ES-I3 (cell line): ENCODE results near the gene BLACAT1.
"Not testable (repeated sequence)": the region's sequence is repeated elsewhere in the genome, so short reads cannot be mapped to it uniquely, and the experiment has no call there.

ENCODE experiments used
- H3K36me3 ChIP-seq: 2 replicates; pipeline ENCODE4 v1.6.1; 2013; ENCODE audit warnings: mild to moderate bottlenecking, low read length, control low read depth, moderate library complexity; ENCODE audit not compliant: insufficient read depth
- H3K4me1 ChIP-seq: 2 replicates; pipeline ENCODE4 v1.6.1; 2013; ENCODE audit warnings: mild to moderate bottlenecking, control low read depth, low read length; ENCODE audit not compliant: insufficient read depth
- H3K9ac ChIP-seq: 2 replicates; pipeline ENCODE4 v1.6.1; 2013; ENCODE audit warnings: low read depth, mild to moderate bottlenecking, low read length, moderate library complexity
- H3K9me3 ChIP-seq: 2 replicates; pipeline ENCODE4 v1.6.1; 2013; ENCODE audit warnings: mild to moderate bottlenecking, low read length, moderate library complexity; ENCODE audit not compliant: control insufficient read depth, insufficient read depth

BLACAT1 gene

GRCh38 chr1:205432692-205433091 lies 23.2 kb downstream of the BLACAT1 start:
- not testable (repeated sequence) for H3K9ac ChIP-seq, H3K4me1 ChIP-seq, H3K9me3 ChIP-seq, H3K36me3 ChIP-seq

- Histone ChIP-seq H3K4me1 (peaks cover 10% of the 10 kb centered on the region), H3K9ac (no peak overlapping the region), H3K9me3 (no peaks in the 10 kb centered on the region), H3K36me3 (no peaks in the 10 kb centered on the region)
Observed at GRCh38 chr1:205432116-205432515, 23.7 kb downstream of the BLACAT1 start.

GRCh38 chr1:205430696-205431305 lies 25.0 kb downstream of the BLACAT1 start:
- Histone ChIP-seq H3K4me1 (peaks cover 4% of the 10 kb centered on the region), H3K36me3 (no peaks in the 10 kb centered on the region), H3K9me3 (no peaks in the 10 kb centered on the region), H3K9ac (peak overlapping the region; percentile 89)

DNA sequence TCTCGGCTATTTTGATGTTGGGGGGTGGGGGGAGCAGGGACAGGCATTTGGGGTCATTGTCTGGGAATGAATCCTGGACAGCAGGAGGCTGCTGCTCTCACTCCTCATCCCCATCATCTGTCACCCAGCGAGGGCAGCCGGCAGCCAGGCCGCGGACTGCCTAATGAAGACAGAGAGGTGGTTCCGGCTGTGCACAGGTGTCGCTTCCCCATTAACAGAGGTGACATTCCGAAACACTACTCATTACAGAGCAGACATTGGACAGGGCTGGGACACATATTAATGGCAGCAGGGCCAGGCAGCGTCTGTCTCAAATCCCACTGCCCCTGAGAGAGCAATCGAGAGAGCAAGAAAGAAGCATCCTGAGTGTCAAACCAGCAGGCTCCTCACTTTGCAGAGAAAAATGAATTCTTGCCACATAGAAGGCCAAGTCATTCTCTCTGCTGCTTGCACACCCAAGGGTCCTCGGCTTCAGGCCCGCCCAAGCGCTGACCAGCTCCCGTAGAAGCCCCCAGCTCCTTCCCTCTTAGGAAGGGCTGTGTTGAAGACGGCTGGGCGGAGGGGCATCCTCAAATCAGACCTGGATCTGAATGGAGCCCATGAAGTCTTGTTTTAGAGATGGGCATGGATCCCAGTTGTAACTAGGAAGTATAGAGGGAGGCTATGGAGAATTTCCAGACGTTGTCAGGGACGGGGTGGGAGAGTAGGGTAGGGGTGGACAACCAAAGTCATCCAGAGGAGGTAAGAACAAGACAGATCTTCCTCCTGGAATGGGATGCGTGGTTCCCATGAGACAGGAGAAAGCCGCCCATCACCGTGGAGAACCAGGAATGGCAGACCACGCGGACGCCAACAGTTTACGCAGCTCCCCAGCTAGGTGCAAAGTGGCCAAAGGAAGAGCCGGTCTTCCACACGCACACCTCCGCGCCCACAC lies 25.8 kb downstream of the BLACAT1 start:
- H3K9ac ChIP-seq = peak overlapping the region; percentile 89; the same call in 1 of the 2 replicates
- peaks cover 8% of the 10 kb centered on the region for H3K4me1 ChIP-seq
- H3K36me3 ChIP-seq = no peaks in the 10 kb centered on the region
- H3K9me3 ChIP-seq = no peaks in the 10 kb centered on the region

DNA sequence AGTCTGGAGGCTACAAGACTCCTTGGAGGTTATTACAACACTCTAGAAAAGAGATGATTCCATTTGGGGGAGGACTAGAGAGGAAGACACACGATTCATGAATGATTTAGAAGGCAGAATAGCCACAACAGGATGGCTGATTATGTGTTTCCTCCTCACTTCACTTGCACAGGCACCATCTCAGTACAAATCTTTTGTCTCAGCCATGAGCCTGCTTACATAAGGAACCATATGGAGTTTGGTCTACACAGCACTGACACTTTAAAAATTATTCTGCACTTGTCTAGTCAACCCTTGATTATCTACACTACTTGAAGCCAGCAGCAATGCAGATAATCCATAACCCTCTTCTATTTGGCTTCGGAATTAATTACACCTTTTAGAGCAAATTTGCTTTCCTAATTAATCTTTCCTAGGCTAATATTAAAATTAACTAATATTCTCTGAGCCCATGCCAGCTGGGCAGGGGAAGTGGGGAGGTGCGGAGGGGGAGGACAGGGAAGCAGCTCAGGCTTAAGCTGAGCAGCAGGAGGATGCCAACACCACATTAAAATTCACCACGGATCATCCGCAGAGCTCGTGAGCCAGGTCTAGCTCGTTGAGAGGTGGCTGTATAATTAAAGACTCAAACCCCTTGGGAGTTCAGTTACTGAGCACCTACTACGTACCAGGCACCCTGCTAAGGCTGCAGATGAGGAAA lies 30.8 kb downstream of the BLACAT1 start:
- H3K9me3 ChIP-seq = no peaks in the 10 kb centered on the region
- H3K36me3 ChIP-seq = no peaks in the 10 kb centered on the region
- no peak overlapping the region for H3K9ac ChIP-seq
- peaks cover 13% of the 10 kb centered on the region for H3K4me1 ChIP-seq

- no peak overlapping the region for H3K9ac ChIP-seq
- no peaks in the 10 kb centered on the region for H3K9me3 ChIP-seq
- H3K4me1 ChIP-seq = peaks cover 13% of the 10 kb centered on the region; the same call in 1 of the 2 replicates
- no peaks in the 10 kb centered on the region for H3K36me3 ChIP-seq
Observed at GRCh38 chr1:205423814-205424399, 31.9 kb downstream of the BLACAT1 start.

- Histone ChIP-seq H3K4me1 (peaks cover 13% of the 10 kb centered on the region; the same call in 1 of the 2 replicates), H3K9ac (no peak overlapping the region), H3K36me3 (no peaks in the 10 kb centered on the region), H3K9me3 (no peaks in the 10 kb centered on the region)
Observed at GRCh38 chr1:205422993-205423642, 32.7 kb downstream of the BLACAT1 start.

GRCh38 chr1:205421798-205422197 lies 34.0 kb downstream of the BLACAT1 start, which contains the start of gene LEMD1:
LEMD1 (minus strand) TSS chr1:205422056; CDS start chr1:205420536, 1,520 bp downstream.
- Histone ChIP-seq H3K9ac (no peak within 1 kb of the TSS), H3K36me3 (no peaks in the 10 kb centered on the region), H3K9me3 (no peaks in the 10 kb centered on the region), H3K4me1 (peaks cover 13% of the 10 kb centered on the region; the same call in 1 of the 2 replicates)

DNA sequence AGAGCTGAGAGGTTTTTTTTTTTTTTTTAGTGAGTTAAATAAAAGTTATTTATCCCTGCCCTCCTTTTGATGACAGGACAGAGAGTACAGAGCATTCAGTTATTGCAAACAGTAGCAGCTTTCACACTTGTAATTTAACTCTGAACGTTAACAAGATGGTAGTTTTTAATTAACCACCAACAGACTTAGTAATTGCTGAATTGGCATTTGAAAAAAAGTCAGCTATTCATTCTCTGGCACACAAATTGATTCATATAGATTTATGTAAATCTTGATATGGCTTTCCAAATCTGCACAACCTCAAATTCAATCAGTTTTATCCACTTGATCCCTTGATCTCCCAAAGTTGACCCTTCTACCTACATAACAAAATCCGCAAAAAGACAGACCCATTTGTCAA lies 34.9 kb downstream of the BLACAT1 start:
- no peak overlapping the region for H3K9ac ChIP-seq

DNA sequence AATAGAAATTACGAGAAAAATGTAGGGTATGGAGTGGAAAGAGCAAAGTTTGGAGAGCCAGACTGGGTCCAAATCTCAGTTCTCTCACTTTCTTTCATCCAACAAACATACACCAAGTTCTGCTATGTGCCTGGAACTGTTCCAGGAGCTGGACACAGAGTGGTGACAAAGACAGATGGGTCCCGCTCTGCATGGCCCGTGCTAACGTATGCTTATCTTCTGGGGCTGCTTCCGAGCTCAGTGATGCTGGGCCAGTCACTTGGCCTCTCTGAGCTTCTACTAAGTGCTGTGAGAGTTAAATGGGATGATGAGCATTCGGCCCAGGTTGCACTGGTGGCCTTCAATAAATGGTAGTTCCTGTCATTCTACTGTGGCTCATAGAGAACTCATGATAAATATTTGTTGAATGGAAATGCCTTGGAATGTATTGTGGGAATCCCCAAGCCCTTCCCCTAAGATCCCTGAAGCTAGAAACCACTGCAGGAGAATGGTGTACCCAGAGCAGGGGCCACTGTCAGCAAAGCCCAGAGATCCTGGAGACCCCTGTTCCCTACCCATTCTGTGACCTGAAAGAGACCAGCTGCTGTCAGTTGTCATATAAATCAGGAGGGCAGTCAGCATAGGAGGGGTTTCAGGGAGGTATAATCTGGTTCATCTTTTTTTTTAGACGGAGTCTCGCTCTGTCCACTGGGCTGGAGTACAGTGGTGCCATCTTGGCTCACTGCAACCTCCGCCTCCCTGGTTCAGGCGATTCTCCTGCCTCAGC lies 37.8 kb downstream of the BLACAT1 start:
- H3K4me1 ChIP-seq = no peaks in the 10 kb centered on the region
- no peaks in the 10 kb centered on the region for H3K9me3 ChIP-seq
- H3K9ac ChIP-seq = no peak overlapping the region
- H3K36me3 ChIP-seq = no peaks in the 10 kb centered on the region

More for the DNA sequence above, 34.9 kb downstream of the BLACAT1 start:
- no peaks in the 10 kb centered on the region for H3K9me3 ChIP-seq
- H3K4me1 ChIP-seq = peaks cover 13% of the 10 kb centered on the region; the same call in 1 of the 2 replicates
- H3K36me3 ChIP-seq = no peaks in the 10 kb centered on the region

GRCh38 chr1:205416322-205416721 lies 39.5 kb downstream of the BLACAT1 start:
- Histone ChIP-seq H3K36me3 (no peaks in the 10 kb centered on the region), H3K9me3 (no peaks in the 10 kb centered on the region), H3K9ac (no peak overlapping the region), H3K4me1 (no peaks in the 10 kb centered on the region)

DNA sequence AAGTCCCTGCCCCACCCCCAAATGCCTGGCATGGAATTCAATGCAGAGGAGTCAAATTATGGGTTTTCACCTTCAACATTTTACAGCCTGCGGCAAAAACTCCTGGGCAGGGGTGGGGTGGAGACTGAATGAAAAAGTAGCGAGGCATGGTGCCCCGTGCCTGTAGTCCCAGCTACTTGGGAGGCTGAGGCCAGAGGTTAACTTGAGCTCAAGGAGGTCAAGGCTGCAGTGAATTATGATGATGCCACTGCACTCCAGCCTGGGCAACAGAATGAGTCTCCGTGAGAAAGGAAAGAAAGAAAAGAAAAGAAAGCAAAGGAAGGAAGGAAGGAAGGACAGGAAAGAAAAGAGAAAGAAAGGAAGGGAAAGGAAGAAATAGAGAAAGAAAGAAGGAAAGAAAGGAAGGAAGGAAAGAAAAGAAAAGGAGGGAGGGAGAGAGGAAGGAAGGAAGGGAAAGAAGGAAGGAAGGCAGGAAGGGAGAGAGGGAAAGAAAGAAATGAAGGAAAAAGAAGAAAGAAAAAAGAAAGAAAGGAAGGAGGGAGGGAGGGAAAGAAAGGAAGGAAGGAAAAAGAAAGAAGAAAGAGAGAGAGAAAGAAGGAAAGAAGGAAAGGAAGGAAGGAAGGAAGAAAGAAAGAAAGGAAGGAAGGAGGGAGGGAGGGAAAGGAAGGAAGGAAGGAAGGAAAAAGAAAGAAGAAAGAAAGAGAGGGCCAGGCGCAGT lies 45.1 kb downstream of the BLACAT1 start:
- no peaks in the 10 kb centered on the region for H3K4me1 ChIP-seq
- H3K9me3 ChIP-seq = no peaks in the 10 kb centered on the region; the same call in 1 of the 2 replicates
- H3K36me3 ChIP-seq = no peaks in the 10 kb centered on the region

GRCh38 chr1:205407970-205408369 lies 47.9 kb downstream of the BLACAT1 start:
- no peaks in the 10 kb centered on the region; the same call in 1 of the 2 replicates for H3K9me3 ChIP-seq
- no peak overlapping the region for H3K9ac ChIP-seq
- H3K36me3 ChIP-seq = no peaks in the 10 kb centered on the region
- no peaks in the 10 kb centered on the region for H3K4me1 ChIP-seq

More for the DNA sequence above, 45.1 kb downstream of the BLACAT1 start:
- H3K9ac ChIP-seq = no peak overlapping the region
